Measurements from ENCODE around the gene GBX2.

The GBX2 gene

DNA sequence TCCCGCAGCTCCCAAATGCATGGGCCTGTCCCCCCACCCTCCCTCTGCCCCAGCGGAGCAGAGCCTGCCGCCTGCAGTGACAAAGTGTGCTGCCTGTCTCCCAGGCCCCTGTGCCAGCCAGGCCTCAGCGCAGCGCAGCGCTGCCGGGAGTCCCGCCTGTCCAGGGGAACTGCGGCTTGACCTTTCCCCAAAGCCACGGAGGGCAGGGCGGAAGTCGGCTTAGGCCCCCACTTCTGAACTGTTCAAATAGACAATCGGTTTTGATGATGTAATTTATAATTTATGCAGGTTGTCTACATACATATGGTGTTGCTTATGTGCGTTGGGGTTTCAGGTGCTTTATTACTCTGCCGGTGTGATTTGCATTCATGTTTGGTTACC, 7.1 kb downstream of the GBX2 start:
- no peak overlapping the region for H3K4me3 ChIP-seq (ENCODE audit: low read length)
- no peak for DNase-seq (ENCODE audit: low read depth)
- TF ChIP-seq, protein P1, sequence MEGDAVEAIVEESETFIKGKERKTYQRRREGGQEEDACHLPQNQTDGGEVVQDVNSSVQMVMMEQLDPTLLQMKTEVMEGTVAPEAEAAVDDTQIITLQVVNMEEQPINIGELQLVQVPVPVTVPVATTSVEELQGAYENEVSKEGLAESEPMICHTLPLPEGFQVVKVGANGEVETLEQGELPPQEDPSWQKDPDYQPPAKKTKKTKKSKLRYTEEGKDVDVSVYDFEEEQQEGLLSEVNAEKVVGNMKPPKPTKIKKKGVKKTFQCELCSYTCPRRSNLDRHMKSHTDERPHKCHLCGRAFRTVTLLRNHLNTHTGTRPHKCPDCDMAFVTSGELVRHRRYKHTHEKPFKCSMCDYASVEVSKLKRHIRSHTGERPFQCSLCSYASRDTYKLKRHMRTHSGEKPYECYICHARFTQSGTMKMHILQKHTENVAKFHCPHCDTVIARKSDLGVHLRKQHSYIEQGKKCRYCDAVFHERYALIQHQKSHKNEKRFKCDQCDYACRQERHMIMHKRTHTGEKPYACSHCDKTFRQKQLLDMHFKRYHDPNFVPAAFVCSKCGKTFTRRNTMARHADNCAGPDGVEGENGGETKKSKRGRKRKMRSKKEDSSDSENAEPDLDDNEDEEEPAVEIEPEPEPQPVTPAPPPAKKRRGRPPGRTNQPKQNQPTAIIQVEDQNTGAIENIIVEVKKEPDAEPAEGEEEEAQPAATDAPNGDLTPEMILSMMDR (conservative IDR thresholded peaks at IDR 0.05; ENCODE audit: low read depth, low read length) = no peak

DNA sequence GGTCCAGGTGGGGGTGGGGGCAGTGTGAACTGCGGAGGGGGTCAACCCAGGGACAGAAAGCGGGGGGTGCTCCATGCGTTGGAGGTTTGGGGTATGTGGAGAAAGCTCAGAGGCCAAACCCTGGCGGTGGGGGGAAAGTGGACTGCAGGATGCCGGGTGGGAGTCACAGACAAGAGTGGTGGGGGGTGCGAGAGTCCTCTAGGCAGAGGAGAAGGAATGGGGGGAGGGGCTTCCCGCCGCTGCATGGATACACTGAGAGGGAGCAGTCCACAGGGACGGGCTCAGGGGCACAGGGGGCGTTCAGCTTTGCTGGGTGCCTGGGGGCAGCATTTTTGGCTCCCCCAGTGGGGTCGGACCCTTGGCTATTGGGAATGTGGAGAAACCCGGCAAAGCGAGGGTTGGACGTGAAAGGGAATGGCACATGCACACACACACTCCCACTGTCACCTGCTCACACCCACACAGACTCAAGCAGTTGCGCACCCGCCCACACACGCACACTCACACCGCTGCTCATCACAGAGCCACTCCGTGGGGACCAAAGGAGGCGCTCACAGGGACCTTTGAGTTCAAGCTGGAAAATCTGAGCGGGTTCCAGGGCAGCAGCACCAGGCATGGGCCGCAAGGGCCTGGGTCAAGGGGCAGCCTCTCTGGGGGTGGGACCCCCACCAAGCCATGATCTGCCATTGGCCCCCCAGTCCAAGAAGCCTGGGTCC, 7.7 kb downstream of the GBX2 start:
- TF ChIP-seq, protein P1 (conservative IDR thresholded peaks at IDR 0.05; ENCODE audit: low read depth, low read length) = no peak
- no peak for DNase-seq (ENCODE audit: low read depth)
- no peak overlapping the region for H3K4me3 ChIP-seq (ENCODE audit: low read length)

DNA sequence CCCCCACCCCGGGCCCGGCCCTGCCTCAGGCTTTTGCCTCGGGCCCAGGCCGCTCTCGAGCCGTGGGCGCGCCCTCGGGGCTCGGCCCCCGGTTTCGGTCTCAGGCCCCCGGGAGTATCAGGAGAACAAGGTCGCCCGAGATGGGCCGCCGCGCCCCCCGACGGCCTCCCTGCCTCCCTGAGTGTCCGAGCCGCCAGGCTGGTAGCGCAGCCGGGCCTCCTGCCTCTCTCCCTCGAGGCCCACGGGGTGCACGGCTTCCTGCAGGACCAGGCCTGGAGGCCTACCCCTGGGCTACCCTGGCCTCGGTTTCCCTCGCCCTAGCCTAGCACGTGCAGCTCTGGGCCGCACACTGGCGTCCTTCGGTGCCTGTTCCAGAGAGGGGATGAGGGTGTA, 8.4 kb downstream of the GBX2 start:
- no peak for DNase-seq (ENCODE audit: low read depth)
- TF ChIP-seq, protein P1 (conservative IDR thresholded peaks at IDR 0.05; ENCODE audit: low read depth, low read length) = no peak
- no peak overlapping the region for H3K4me3 ChIP-seq (ENCODE audit: low read length)

DNA sequence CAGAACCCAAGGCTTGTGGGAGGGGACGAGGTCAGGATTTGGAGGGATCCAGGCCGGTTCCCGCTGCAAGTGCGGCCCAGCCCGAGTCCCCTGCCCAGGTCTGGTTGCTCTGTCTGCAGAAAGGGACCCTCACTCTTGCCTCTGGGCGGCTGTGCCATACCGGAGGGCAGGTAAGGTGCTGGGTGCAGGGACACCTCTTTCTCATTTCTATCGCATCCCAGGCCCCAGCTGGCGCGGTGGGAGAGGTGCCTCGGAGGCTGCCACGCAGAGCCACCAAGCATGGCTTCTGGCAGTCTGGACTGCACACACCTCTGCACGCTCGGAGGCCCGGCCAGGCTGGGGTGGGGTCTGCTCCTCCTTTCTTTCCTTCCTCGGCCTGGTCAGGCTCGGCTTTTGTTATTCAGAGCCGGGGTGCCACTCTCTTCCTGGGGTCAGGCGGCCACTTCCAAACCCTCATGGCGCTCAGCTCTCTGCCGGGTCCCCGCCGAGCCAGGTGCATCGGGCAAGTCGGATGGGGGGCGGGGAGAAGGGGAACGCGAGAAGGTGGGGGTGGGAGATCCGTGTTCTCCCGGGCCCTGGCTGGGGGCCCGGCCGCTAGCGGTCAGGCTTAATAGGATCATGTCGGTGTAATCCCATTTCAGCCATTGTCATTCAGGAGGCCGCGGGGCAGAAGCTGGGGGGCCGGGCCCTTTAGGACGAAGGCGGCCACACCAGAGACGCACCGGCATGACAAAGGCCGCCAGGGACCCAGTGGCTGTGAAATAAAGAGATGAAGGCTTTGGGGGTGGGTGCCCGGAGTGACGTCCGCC, 9.0 kb downstream of the GBX2 start:
- no peak for DNase-seq (ENCODE audit: low read depth)
- H3K4me3 ChIP-seq (ENCODE audit: low read length) = no peak overlapping the region
- TF ChIP-seq, protein P1 (conservative IDR thresholded peaks at IDR 0.05; ENCODE audit: low read depth, low read length) = no peak

DNA sequence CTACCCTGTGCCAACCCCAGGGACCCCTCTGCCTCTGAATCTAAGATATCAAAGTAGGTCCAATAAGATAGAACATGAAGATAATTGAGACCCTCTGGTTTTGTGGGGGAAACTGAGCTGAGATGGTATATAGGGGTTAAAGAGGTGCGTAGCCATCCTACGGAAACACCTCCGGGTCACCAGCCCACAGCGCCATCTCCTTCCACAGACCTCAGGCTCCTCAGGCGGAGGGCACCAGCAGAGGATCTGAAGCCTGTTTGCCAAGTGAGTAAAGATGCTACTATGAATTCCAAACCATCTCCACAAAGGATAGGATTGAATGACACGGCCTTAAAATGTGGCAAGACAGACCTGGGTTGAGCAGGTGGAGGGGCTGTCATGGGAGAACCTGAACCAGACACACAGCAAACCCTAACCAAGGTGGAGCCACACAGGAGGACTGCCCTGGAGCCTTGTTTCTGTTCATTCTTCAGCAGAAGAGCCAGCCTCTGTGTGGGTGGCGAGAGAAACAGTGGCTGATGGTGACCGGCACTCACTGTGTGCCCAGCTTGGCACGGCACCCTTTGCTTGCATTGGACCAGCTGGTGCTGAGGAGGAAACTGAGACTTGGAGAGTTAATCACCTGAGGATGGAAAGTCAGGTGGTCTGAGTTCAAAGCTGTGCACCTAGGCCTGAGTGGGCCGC, 10.2 kb downstream of the GBX2 start:
- no peak for DNase-seq (ENCODE audit: low read depth)
- H3K4me3 ChIP-seq (ENCODE audit: low read length) = no peak overlapping the region
- TF ChIP-seq, protein P1 (conservative IDR thresholded peaks at IDR 0.05; ENCODE audit: low read depth, low read length) = no peak

DNA sequence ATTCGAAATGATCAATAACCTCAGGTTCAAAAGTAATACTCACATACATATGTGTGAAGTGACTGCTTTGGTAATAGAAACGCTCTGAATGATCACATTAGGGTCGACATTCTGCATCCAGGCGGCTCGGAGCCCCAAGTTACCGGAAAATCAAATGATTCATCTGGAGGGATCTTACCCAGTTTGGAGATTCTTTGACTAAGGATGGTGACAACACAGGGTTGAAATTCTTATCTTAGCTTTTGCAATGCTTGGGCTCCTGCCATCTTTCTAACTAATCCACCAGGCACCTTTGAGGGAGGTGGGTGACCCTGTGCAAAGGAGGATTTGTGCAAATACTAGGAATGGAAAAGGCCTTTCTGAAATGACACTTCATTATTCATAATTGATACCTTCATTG, 10.8 kb downstream of the GBX2 start:
- TF ChIP-seq, protein P1 (conservative IDR thresholded peaks at IDR 0.05; ENCODE audit: low read depth, low read length) = no peak
- DNase-seq (ENCODE audit: low read depth) = no peak
- H3K4me3 ChIP-seq (ENCODE audit: low read length) = no peak overlapping the region
